ENCODE measurements around the gene ST3GAL3. TPM values are rescaled to one million over a fixed set of nuclear protein-coding genes. Genes with fewer than 3 reads are reported as not detected.
A peak's percentile ranks its signal among the peaks of the same experiment; 100 is the strongest.

The ST3GAL3 gene
- total and polyA plus RNA-seq, 10 of the 15 experiments (the other 5 are each of a cell fraction or from before 2014, with no cell fraction given): 1.2 to 19.3 (median 11.0) TPM

DNA sequence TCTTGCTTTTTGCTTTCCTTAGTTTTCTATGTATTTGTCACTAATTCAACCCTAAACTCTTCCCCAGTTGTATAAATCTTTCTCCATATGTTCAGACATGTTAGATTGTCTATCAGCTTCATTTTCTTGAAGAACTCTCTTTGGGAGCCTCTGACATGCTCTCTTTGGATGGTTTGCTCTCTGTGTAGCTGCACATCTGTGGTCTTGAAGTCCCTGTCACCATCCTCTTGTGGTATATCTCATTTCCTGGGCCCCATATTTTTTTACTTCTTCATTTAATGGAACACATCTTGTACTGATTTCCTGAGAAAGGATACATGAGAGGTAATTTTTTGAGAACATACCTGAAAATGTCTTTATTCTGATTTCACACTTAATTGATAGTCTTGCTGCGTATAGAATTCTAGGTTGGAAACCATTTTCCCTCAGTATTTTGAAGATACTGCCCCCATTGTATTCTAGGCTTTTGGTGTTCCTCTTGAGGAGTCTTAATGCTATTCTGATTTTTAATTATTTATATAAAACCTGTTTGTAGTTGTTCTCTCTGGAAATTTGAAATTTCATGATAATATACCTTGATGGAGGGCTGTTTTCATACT is 72.6 kb downstream of the ST3GAL3 start:
- intact Hi-C loops (cut with micrococcal nuclease; ENCODE audit: unreplicated experiment) (no loop called here), in situ Hi-C loops (cut with MboI) (no loop called here)
- Histone ChIP-seq H3K4me3 (no peak overlapping the region), H4K20me1 (ENCODE audit: control insufficient read depth, insufficient read depth) (no peaks in the 10 kb centered on the region), H3K27me3 (replicated peaks in 1 of 2; ENCODE audit: control insufficient read depth in 2 of 2, insufficient read depth in 2 of 2, low read length in 1 of 2) (no peaks in the 10 kb centered on the region), H3K4me1 (ENCODE audit: control insufficient read depth, insufficient read depth, low read length) (peaks cover 19% of the 10 kb centered on the region), H3K9me3 (replicated peaks; ENCODE audit: control insufficient read depth, insufficient read depth, low read length) (peaks cover 10% of the 10 kb centered on the region; the same call in 2 of the 3 replicates), H3K27ac (ENCODE audit: control insufficient read depth, insufficient read depth) (no peak overlapping the region), H2AFZ (ENCODE audit: control insufficient read depth, low read depth, low read length) (no peak overlapping the region), H3K79me2 (ENCODE audit: control insufficient read depth, insufficient read depth, low read length) (no peaks in the 10 kb centered on the region; the same call in 1 of the 2 replicates), H3K4me2 (ENCODE audit: control insufficient read depth, insufficient read depth) (no peak overlapping the region), H3K36me3 (ENCODE audit: control insufficient read depth in 2 of 2, insufficient read depth in 2 of 2, low read length in 1 of 2) (peaks cover 0 to 4% of the 10 kb centered on the region in 2 experiments; a peak in 1 of 4 replicates), H3K9ac (ENCODE audit: control insufficient read depth, insufficient read depth, low read length) (no peak overlapping the region)
- ChIA-PET RAD21 (ENCODE audit: unreplicated experiment) (no interaction called here), SMC1A (ENCODE audit: uncharacterized antibody, unreplicated experiment) (interaction anchor here (1.9 kb wide), 1 partner anchor 16 kb away, joined by 6 read pairs; no protein-coding TSS in a partner anchor), CTCF (interaction anchor here (1.0 kb wide), 1 partner anchor 155 kb away, joined by 4 read pairs; no protein-coding TSS in a partner anchor), POLR2A (no interaction called here)
- FAIRE-seq (no peak), ATAC-seq (no peak), DNase-seq (ENCODE audit: low read depth, low spot score) (no peak)
- 100% methylated on average over 1 of the region's 1 CpG for WGBS (ENCODE audit: insufficient coverage, insufficient replicate concordance, low lambda C conversion rate, missing lambda C conversion rate)
- no peak for TF ChIP-seq POLR2AphosphoS5 (IDR thresholded peaks at IDR 0.05; ENCODE audit: low read length)
- TF ChIP-seq RUNX3 (IDR thresholded peaks at IDR 0.05; ENCODE audit: low read length): peak; percentile 39; the same call in 1 of the 2 replicates
- TF ChIP-seq CBX5 (IDR thresholded peaks at IDR 0.05; ENCODE audit: low read depth): 0 out of 2 replicates have a peak, but pooled peaks have one; percentile 51
- no TSS peak for BruUV-seq (replicated peaks)

DNA sequence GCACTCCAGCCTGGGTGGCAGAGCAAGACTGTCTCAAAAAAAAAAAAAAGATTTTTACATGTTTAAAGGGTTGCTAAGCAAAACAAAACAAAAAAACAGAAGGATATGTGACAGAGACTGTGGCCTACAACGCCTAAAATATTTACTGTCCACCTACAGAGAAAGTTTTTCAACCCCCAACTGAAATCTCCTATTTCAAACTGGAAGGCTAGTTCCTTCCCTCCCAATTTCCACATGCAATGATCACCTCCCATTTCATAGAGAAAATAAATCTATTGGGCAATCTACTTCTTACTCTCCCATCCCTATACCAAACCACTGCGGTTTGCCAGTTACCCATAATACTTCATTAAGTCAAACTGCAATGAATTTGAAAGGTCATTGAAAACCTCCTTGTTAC is 74.2 kb downstream of the ST3GAL3 start:
- Histone ChIP-seq H3K4me1 (ENCODE audit: control insufficient read depth, insufficient read depth, low read length) (peaks cover 19% of the 10 kb centered on the region), H3K4me3 (no peak overlapping the region), H3K36me3 (ENCODE audit: control insufficient read depth in 2 of 2, insufficient read depth in 2 of 2, low read length in 1 of 2) (peaks cover 0 to 3% of the 10 kb centered on the region in 2 experiments; a peak in 1 of 4 replicates), H3K27me3 (replicated peaks in 1 of 2; ENCODE audit: control insufficient read depth in 2 of 2, insufficient read depth in 2 of 2, low read length in 1 of 2) (no peaks in the 10 kb centered on the region), H4K20me1 (ENCODE audit: control insufficient read depth, insufficient read depth) (no peaks in the 10 kb centered on the region), H2AFZ (ENCODE audit: control insufficient read depth, low read depth, low read length) (no peak overlapping the region), H3K9ac (ENCODE audit: control insufficient read depth, insufficient read depth, low read length) (no peak overlapping the region), H3K4me2 (ENCODE audit: control insufficient read depth, insufficient read depth) (no peak overlapping the region), H3K79me2 (ENCODE audit: control insufficient read depth, insufficient read depth, low read length) (no peaks in the 10 kb centered on the region; the same call in 1 of the 2 replicates), H3K9me3 (replicated peaks; ENCODE audit: control insufficient read depth, insufficient read depth, low read length) (peaks cover 10% of the 10 kb centered on the region; the same call in 2 of the 3 replicates), H3K27ac (ENCODE audit: control insufficient read depth, insufficient read depth) (no peak overlapping the region; the same call in 1 of the 2 replicates)
- ChIA-PET RAD21 (ENCODE audit: unreplicated experiment) (interaction anchor here (1.7 kb wide), 1 partner anchor 18 kb away, joined by 3 read pairs; no protein-coding TSS in a partner anchor), SMC1A (ENCODE audit: uncharacterized antibody, unreplicated experiment) (interaction anchor here (0.6 to 1.5 kb wide), 2 partner anchors 16 to 17 kb away, joined by 3 to 6 read pairs; no protein-coding TSS in a partner anchor), CTCF (interaction anchor here (1.4 kb wide), 1 partner anchor 153 kb away, joined by 4 read pairs; no protein-coding TSS in a partner anchor), POLR2A (no interaction called here)
- TF ChIP-seq STAT3 (IDR thresholded peaks at IDR 0.05; ENCODE audit: low read depth, low read length): no peak
- TF ChIP-seq, protein P1, sequence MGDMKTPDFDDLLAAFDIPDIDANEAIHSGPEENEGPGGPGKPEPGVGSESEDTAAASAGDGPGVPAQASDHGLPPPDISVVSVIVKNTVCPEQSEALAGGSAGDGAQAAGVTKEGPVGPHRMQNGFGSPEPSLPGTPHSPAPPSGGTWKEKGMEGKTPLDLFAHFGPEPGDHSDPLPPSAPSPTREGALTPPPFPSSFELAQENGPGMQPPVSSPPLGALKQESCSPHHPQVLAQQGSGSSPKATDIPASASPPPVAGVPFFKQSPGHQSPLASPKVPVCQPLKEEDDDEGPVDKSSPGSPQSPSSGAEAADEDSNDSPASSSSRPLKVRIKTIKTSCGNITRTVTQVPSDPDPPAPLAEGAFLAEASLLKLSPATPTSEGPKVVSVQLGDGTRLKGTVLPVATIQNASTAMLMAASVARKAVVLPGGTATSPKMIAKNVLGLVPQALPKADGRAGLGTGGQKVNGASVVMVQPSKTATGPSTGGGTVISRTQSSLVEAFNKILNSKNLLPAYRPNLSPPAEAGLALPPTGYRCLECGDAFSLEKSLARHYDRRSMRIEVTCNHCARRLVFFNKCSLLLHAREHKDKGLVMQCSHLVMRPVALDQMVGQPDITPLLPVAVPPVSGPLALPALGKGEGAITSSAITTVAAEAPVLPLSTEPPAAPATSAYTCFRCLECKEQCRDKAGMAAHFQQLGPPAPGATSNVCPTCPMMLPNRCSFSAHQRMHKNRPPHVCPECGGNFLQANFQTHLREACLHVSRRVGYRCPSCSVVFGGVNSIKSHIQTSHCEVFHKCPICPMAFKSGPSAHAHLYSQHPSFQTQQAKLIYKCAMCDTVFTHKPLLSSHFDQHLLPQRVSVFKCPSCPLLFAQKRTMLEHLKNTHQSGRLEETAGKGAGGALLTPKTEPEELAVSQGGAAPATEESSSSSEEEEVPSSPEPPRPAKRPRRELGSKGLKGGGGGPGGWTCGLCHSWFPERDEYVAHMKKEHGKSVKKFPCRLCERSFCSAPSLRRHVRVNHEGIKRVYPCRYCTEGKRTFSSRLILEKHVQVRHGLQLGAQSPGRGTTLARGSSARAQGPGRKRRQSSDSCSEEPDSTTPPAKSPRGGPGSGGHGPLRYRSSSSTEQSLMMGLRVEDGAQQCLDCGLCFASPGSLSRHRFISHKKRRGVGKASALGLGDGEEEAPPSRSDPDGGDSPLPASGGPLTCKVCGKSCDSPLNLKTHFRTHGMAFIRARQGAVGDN (IDR thresholded peaks at IDR 0.05): no peak
- DNase-seq (ENCODE audit: low read depth, low spot score) (no peak), ATAC-seq (no peak), FAIRE-seq (no peak)
- BruUV-seq (replicated peaks): no TSS peak
- in situ Hi-C loops (cut with MboI) (no loop called here), intact Hi-C loops (cut with micrococcal nuclease; ENCODE audit: unreplicated experiment) (no loop called here)
- 73% methylated on average over 2 of the region's 2 CpGs for WGBS (ENCODE audit: insufficient coverage, insufficient replicate concordance, low lambda C conversion rate, missing lambda C conversion rate)

Data from GM12878 (cell line).